ENCODE results near the gene THRB. TPM values are rescaled to one million over a fixed set of nuclear protein-coding genes. Genes with fewer than 3 reads are reported as not detected.

The THRB gene
- total and polyA plus RNA-seq, 8 donors = 10.1 to 18.6 (median 15.1) TPM

DNA sequence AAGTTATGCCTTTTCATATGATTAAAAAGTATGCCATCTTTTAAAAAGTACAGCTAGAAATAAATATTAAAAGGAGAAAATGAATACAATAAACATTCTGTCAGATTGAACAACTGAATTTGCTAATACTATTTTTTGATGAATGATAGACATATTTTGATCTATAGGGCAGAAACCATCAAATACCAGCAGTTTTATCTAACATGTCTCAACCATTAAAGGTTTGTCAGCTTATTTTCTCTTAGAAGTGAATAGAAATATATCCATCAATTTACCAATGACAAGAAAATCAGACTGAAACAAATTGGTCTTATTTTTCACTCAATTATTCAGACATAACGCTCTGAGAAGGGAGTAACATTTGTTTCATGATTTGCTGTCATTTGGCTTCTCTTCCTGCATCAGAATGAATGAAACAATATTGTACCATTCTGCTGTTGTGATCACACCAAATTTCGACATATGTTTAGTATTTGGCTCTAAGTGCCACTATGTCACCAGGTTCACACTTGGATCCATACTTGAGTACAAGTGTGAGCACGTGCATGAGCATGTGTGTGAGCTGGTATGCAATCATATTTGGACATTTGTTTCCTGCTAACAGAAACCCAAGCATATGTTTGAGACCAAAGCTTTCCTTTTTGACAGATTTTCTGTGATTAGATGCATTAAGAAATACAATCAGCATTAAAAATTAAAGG, 86.5 kb downstream of the THRB start:
- DNase-seq (no peak), ATAC-seq (no peak)
- Histone ChIP-seq H3K9me3 (no peaks in the 10 kb centered on the region), H3K36me3 (no peaks in the 10 kb centered on the region), H3K4me1 (no peaks in the 10 kb centered on the region), H3K4me3 (no peak overlapping the region), H3K27me3 (no peaks in the 10 kb centered on the region), H3K27ac (no peak overlapping the region)
- TF ChIP-seq, protein P1, sequence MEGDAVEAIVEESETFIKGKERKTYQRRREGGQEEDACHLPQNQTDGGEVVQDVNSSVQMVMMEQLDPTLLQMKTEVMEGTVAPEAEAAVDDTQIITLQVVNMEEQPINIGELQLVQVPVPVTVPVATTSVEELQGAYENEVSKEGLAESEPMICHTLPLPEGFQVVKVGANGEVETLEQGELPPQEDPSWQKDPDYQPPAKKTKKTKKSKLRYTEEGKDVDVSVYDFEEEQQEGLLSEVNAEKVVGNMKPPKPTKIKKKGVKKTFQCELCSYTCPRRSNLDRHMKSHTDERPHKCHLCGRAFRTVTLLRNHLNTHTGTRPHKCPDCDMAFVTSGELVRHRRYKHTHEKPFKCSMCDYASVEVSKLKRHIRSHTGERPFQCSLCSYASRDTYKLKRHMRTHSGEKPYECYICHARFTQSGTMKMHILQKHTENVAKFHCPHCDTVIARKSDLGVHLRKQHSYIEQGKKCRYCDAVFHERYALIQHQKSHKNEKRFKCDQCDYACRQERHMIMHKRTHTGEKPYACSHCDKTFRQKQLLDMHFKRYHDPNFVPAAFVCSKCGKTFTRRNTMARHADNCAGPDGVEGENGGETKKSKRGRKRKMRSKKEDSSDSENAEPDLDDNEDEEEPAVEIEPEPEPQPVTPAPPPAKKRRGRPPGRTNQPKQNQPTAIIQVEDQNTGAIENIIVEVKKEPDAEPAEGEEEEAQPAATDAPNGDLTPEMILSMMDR (IDR thresholded peaks at IDR 0.05) = no peak
- intact Hi-C loops (cut with DNase I) = no loop called here

DNA sequence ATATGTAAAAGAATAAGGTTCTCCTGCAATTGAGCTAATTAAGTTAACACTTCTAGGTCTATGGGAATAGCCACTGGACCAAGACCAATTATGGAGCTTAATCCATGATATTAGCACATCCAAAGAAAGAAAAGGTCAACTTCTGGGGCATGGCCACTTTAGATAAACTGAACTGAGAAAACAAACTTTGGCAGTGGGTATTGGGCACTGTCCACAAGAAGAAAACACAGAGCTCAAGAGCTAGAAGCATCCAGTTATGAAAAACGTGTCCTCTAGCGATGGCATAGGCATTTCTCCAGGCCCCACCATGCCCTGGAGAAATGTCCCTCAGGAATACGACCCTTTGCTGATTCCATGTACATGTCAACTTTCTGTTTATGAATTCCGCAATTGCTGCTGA, 87.8 kb downstream of the THRB start:
- Histone ChIP-seq H3K9me3 (no peaks in the 10 kb centered on the region), H3K27me3 (no peaks in the 10 kb centered on the region), H3K36me3 (no peaks in the 10 kb centered on the region), H3K4me1 (no peaks in the 10 kb centered on the region), H3K27ac (no peak overlapping the region), H3K4me3 (no peak overlapping the region)
- DNase-seq = no peak
- intact Hi-C loops (cut with DNase I) = no loop called here
- ATAC-seq = no peak
- TF ChIP-seq, protein P1 (IDR thresholded peaks at IDR 0.05) = no peak

DNA sequence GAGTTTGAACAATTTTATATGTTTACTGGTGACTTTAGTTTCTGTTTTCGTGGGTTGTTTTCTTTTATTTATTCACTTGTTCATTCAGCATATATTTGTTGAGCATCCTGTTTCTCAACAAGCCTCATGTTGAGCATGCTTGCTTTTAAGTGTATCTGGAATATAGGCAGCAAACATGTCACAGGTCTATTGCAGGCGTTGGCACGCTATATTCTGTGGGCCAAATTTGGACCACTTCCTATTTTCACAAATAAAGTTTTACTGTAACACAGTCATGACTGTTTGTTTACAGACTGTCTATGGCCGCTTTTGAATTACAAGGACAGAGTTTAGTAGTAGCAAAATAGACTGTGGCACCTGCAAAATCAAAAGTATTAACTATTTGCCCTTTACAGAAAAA, 89.6 kb downstream of the THRB start:
- Histone ChIP-seq H3K27me3 (no peaks in the 10 kb centered on the region), H3K4me1 (no peaks in the 10 kb centered on the region), H3K9me3 (no peaks in the 10 kb centered on the region), H3K36me3 (no peaks in the 10 kb centered on the region), H3K27ac (no peak overlapping the region), H3K4me3 (no peak overlapping the region)
- intact Hi-C loops (cut with DNase I) = no loop called here
- TF ChIP-seq, protein P1 (IDR thresholded peaks at IDR 0.05) = no peak
- ATAC-seq (no peak), DNase-seq (no peak)

DNA sequence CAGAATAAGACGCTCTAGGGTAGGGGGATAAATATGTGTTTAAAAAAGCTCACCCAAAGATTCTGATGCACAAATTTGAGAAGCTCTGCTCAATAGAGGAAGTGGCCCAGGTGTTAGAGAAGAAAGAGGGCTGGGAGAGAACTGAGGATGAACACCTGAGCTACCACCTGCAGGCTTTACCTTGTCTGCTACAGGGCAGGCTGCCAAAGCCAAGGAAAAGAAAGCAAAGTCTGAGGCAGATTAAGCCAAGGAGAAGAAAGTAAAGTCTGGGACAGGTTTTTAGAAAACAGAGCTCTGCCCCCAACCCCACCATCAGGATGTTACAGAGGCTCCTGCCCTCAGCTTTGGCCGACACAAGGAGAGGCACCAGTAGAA, 92.9 kb downstream of the THRB start:
- intact Hi-C loops (cut with DNase I) = no loop called here
- TF ChIP-seq, protein P1 (IDR thresholded peaks at IDR 0.05) = no peak
- H3K9me3 ChIP-seq = no peaks in the 10 kb centered on the region
- no peak overlapping the region for H3K4me3 ChIP-seq
- DNase-seq = no peak
- H3K27ac ChIP-seq = no peak overlapping the region
- ATAC-seq = no peak
- no peaks in the 10 kb centered on the region for H3K27me3 ChIP-seq
- H3K4me1 ChIP-seq = no peaks in the 10 kb centered on the region
- H3K36me3 ChIP-seq = no peaks in the 10 kb centered on the region

DNA sequence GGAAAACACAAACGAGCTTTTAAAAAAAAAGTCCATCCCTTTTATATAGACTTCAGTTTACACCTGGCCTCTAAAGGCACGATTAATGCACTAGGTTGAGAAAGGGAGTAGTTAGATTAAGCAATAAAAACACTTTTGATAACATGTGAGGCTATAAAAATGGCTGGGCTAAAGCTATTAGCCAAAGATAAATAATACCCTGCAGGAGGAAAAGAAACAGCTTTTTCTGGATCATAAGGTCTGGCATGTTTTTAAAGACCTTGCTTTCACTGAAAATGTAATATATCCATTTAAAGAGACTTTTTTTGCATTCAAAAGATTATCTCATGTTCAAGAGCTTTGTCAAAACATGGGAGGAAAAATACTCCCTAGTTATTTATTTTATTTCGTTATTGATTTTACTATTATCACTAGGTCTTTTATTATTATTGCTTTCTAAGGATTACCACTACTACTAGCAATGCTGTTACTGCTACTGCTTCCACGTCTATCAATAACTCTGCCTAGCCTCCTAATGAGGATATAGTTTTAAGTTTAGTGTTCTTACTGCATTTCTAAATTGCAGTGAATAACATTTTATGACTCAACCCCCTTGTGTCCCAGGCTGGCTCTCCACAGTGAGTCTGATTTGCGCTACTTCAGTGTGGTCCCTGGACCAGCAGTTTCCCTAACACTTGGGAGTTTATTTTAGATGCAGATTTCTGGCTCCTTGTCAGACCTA, 93.4 kb downstream of the THRB start:
- ATAC-seq (peak; percentile 29), DNase-seq (no peak)
- Histone ChIP-seq H3K27ac (no peak overlapping the region), H3K4me3 (no peak overlapping the region), H3K36me3 (no peaks in the 10 kb centered on the region), H3K27me3 (no peaks in the 10 kb centered on the region), H3K4me1 (no peaks in the 10 kb centered on the region), H3K9me3 (no peaks in the 10 kb centered on the region)
- TF ChIP-seq, protein P1 (IDR thresholded peaks at IDR 0.05) = no peak
- intact Hi-C loops (cut with DNase I) = no loop called here

Measured in left lung (tissue), 10 donors.